Activated CD4-positive, CD25-positive, alpha-beta regulatory T cell treated with anti-CD3 and anti-CD28 coated beads, Interleukin-2, amount 50 U/mL, for 16 hours (primary cell): ENCODE measurements around the gene GPSM1.

Experiments used
- DNase-seq: peaks from one replicate; pipeline ENCODE4 v3.0.0-alpha.2; 2020; ENCODE audit warnings: low read depth, low spot score

GPSM1 gene

GRCh38 chr9:136332482-136332983 is 5.2 kb downstream of the GPSM1 start:
- no peak for DNase-seq

GRCh38 chr9:136333045-136333444 is 5.7 kb downstream of the GPSM1 start:
- no peak for DNase-seq

GRCh38 chr9:136333486-136333885 is 6.1 kb downstream of the GPSM1 start:
- no peak for DNase-seq

GRCh38 chr9:136334541-136334940 is 7.2 kb downstream of the GPSM1 start:
- DNase-seq = no peak

- no peak for DNase-seq
These were observed 8.2 kb downstream of the GPSM1 start for GRCh38 chr9:136335296-136336155.

- no peak for DNase-seq
These were observed 9.0 kb downstream of the GPSM1 start for GRCh38 chr9:136336156-136336870.

GRCh38 chr9:136336881-136337280 is 9.5 kb downstream of the GPSM1 start:
- DNase-seq = no peak

GRCh38 chr9:136337416-136338395 is 10.4 kb downstream of the GPSM1 start:
- no peak for DNase-seq

- DNase-seq = no peak
These were observed 11.2 kb downstream of the GPSM1 start for GRCh38 chr9:136338511-136338910.

GRCh38 chr9:136339173-136339957 is 12.0 kb downstream of the GPSM1 start:
- DNase-seq = no peak

- no peak for DNase-seq
These were observed 12.6 kb downstream of the GPSM1 start for GRCh38 chr9:136339958-136340310.

GRCh38 chr9:136340356-136341041 is 13.2 kb downstream of the GPSM1 start:
- no peak for DNase-seq

- DNase-seq = no peak
These were observed 13.8 kb downstream of the GPSM1 start for GRCh38 chr9:136341042-136341655.

GRCh38 chr9:136341769-136342168 is 14.4 kb downstream of the GPSM1 start:
- no peak for DNase-seq

GRCh38 chr9:136342181-136343120 is 15.1 kb downstream of the GPSM1 start:
- DNase-seq = no peak

- no peak for DNase-seq
These were observed 16.0 kb downstream of the GPSM1 start for GRCh38 chr9:136343121-136343883.

GRCh38 chr9:136343884-136344269 is 16.5 kb downstream of the GPSM1 start:
- no peak for DNase-seq
